HG03378 (cell line): Measurements from ENCODE around the gene FBLN2.

Experiments used
- ATAC-seq: cut with Tn5 transposase; IDR thresholded peaks from one replicate; pipeline ENCODE4 v1.9.1; 2021; ENCODE audit warnings: mild to moderate bottlenecking, moderate library complexity; ENCODE audit not compliant: unreplicated experiment

FBLN2 gene

GRCh38 chr3:13579063-13579462 is 30.1 kb downstream of the FBLN2 start:
- ATAC-seq, result no peak

GRCh38 chr3:13580256-13581023 is 31.5 kb downstream of the FBLN2 start:
- no peak for ATAC-seq

- no peak for ATAC-seq
These were observed 32.8 kb downstream of the FBLN2 start for GRCh38 chr3:13581485-13582365.

GRCh38 chr3:13582366-13583250 is 33.7 kb downstream of the FBLN2 start:
- ATAC-seq, result no peak

DNA sequence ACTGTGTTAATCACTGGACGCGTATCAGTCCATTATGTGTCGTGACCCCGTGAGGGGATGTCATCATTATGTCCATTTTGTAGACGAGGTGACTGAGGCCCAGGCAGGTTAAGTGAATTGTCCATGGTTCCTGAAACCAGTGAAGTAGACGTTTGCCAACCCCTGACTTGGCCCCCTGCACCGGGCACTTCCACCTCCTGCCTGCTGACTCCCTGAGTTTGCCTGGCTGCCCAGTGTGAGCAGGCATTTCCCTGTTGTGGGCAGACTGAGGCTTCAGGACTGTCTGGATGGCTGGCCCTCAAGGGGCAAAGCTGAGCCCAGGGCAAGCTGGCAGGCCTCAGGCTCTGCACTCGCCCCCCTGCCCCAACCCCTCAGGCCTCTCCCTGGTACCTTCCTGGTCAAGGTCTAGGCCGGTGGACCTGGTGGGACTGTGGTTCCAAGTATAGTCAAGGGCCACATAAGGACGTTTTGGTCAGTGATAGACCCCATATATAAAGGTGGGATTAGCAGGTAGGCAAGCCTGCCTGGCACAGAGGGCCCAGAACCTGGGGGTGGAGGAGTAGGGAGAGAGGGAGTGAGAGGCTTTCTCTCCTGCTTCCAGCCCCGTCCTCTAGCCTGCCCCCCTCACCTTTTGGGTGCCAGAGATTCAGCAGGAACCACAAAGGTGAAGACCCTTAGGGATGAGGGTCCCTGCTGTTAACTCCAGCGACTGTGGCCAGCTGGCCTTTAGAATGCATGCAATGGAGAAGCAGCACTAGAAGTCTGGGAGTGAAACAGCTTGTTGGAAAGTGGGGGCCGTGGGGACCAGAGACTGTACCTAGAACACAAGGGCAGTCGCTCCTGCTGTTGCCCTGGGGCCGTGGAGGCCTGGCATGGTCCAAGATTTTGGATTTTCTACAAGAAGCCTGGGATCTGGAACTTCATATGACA is 34.6 kb downstream of the FBLN2 start:
- ATAC-seq, result no peak

- ATAC-seq, result no peak
These were observed 35.5 kb downstream of the FBLN2 start for GRCh38 chr3:13584427-13584891.

DNA sequence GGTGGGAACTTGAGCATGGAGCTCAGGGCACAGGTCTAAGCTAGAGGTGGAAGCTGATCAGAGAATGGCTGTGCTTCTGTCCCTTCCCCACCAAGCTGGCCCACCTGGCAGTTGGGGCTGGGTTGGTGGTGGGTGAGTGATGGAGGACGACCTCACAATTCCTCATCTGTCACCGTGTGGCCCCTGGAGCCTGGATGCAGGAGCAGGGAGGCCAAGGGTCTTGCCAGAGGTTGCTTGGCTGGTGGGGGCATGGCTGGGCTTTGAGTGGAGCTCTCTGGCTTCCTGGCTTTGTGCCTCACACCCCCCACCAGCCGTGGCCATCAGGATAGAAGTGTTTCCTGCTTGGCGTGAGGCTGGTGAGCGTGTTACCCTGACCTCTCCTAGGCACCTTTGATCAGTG is 36.0 kb downstream of the FBLN2 start:
- no peak for ATAC-seq

GRCh38 chr3:13587442-13587841 is 38.5 kb downstream of the FBLN2 start:
- no peak for ATAC-seq

DNA sequence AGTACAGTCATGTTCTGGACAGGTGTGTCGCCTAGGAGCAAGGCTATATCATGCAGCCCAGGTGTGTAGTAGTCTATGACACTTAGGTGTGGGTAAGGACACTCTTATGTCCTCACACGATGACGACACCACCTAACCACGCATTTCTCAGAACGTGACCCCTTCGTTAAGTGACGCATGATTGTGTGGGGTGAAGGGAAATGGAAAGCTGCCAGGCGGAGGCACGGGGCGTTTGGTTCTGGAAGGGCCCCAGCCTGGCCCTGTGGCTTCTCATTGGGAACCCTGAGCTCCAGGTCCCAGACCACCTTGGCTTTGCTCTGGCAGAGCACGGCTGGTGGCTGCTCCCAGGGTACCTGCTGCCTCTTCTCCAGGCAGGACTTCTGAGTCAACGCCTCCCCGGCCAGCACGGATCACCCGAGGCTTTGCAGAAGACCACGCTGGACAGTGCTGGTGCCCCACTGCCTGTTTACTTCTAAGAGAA is 39.3 kb downstream of the FBLN2 start:
- ATAC-seq, result no peak

DNA sequence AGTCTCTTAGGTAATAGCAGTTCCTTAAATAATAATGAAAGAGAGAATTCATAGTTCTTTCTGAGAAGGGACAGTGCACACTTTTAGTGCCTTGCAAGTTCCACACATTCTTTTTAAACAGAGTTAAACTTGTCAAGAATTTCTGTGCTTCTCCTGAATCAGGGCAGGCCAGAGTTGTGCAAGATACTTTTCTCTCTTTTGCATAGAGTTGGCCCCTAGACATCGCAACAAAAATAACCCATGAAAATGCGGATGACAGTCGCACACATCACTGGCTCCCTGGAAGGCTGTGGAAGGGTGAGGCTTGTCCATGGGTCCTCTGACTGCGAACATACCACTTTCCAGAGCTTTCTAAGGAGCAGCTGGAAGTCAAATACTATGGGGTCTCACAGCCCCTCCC is 40.1 kb downstream of the FBLN2 start:
- ATAC-seq, result no peak

GRCh38 chr3:13590841-13591520 is 42.1 kb downstream of the FBLN2 start:
- ATAC-seq, result no peak

GRCh38 chr3:13593615-13594014 is 44.7 kb downstream of the FBLN2 start:
- ATAC-seq, result no peak

- ATAC-seq, result no peak
These were observed 45.2 kb downstream of the FBLN2 start for GRCh38 chr3:13594146-13594545.

DNA sequence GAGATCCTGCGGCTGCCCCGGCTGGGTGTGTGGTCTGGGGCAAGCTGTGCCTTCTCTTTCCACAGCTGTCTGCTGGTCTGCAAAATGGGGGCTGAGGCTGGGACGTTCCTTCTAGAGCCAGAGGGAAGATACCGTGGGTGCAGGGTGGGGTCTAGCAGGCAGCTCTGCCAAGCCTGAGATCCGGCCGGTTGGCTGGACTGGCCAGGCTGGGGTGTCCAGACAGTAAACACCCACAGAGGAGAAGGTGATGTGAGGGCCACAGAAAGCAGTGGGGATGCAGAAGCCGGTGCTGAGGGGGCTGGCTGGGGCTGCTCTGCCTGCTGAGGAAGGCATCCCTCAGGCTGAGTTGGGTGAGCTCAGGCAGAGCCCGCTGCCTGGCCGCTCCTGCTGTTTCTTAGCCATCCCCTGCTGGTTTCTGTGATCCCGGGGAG is 46.1 kb downstream of the FBLN2 start:
- no peak for ATAC-seq

GRCh38 chr3:13595485-13595884 is 46.6 kb downstream of the FBLN2 start:
- no peak for ATAC-seq

- no peak for ATAC-seq
These were observed 47.7 kb downstream of the FBLN2 start for GRCh38 chr3:13596426-13597205.

DNA sequence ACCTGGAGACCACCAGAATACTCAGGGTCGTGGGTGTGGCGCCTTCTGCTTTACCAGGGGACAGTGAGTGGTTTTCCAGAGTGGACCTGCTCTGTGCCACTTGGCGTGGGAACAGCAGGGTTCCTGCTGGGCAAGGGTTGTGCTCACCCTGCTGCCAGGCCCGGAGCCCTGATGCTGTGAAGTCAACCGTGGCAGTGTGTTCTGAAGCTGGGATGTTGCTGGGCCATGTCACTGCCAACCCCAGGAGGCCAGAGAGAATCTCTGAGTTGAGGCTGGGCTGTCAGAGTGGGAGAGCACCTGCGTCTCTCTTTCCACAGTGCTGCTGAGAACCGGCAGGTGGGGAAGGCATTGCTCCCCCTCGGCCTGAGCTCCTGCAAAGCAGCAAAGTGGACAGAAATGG is 48.7 kb downstream of the FBLN2 start:
- ATAC-seq, result no peak

- no peak for ATAC-seq
These were observed 49.3 kb downstream of the FBLN2 start for GRCh38 chr3:13598201-13598600.
